HG02623 (cell line): Measurements from ENCODE around the gene DMD.
"Not testable (repeated sequence)": the region's sequence is repeated elsewhere in the genome, so short reads cannot be mapped to it uniquely, and the experiment has no call there.

Experiments used
- ATAC-seq: cut with Tn5 transposase; IDR thresholded peaks from one replicate; pipeline ENCODE4 v1.9.1; 2021; ENCODE audit warnings: moderate library complexity; ENCODE audit not compliant: unreplicated experiment

The DMD gene

DNA sequence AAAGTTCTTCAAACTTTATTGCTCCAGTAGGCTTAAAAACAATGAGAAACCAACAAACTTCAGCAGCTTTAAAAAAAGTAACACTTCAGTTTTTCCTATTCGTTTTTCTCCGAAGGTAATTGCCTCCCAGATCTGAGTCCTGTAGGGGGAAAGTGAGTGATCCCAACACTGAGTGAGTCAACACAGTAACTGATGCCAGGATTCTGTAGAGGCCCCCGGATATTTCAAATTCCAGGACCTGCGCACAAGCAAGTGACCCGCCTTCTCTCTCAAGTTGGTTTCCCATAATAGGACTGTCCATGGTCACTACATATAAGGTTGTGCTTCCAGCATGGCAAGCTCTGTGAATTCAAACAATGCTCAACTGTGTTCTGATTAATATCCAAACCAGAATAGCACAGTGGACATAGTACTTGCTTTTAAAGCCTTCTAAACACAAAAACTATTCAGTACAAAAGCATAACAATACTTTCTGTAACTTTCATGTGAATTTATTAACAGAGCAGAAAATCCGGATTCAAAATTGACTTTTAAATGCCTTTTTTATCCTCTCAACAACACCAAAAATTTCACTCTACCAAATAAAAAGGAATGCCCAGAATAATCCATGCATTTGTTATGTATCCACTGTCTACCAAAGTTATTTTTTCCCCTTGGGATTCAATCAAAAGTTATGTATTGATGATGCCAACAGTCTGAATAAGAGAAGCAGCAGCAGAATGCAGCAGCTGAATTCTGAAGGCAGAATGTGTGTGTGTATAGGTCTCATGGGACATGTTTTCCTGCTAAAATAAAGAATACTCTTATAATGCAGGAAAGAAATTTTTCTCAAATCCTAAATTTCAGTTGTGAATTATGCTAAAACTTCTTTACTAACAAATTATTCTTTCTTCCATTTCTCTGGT is at the start of gene DMD:
Gene DMD (minus strand): TSS at position 194 of the 905 bp plus-strand sequence. CDS start 237 bp downstream, outside the sequence.
- no peak for ATAC-seq

DNA sequence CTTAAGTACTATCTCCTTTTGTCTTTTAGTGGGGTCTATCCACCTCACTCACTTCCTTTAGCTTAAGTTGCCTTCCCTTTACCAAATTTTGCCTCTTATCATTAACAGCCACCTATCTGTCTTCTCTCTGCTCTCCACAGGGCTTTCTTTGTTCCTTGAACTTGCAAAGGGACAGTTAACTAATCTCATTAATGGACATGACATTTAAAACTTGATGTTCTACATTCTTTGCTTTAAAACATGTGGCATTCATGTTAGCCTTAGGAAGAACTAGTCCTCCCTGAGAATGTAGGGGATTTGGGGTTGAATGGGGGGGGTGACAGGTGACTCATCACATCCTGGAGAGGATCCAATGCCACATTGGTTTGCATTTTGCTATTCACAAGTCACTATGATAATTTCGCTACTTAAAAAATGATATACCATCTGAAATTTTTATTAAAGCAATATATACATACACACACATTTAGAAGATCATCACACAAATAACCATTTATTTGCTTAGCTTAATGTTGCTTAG is 41.0 kb upstream of the DMD start:
- no peak for ATAC-seq

DNA sequence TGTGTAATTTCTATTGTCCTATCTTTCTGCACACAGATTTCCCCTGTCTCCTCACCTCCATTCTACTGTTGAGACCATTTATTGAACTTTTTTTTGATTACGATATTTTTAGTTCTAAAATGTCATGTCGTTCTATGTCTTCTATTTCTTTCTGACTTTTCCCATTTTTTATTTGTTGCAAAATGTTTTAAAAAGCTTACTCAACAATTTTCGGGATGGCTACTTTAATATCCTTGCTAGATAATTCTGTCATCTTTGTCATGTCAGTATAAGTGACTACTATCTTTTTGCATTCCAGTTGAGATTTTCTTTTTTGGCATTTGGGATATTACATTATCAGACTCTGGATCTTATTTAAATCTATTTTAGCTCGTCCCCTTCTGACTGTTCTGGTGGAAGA is 7.5 kb upstream of the DMD start:
- no peak for ATAC-seq

DNA sequence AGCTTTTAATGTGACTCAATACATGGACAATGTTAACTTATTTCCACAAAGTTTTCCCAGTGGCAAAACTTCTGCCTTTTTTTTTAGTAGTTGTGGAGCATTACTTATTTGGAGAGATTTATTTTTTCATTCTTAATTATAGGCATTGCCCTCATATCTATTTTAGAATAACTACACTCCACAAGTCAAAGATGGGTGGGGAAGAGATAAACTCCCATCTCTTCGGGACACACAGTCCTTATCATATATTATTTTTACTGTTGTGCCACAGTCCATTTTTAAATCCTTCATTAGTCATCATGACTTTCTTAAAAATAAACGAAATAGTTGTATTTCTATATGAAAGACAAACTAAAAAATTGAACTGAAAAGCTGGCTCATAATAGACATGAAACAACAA is 1.2 kb downstream of the DMD start:
- ATAC-seq, result no peak

DNA sequence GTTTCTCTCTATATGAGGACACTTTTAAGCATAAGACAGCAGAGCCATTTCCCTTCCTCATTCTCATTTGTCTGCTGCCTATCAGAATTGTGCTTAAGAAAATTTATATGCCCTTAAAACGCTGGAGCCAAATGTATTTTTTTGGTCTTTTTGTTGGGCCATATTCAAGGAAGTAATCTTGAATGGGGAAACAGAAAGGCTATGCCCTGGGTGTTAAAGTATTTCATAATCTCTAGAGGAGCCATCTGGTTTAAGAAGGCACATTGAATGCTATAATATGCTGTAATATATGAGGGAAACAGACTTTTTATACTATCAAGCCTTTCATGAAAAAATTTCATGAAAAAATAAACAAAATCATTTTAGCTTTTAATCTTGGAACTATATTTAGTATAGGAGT is 4.3 kb downstream of the DMD start:
- ATAC-seq, result no peak

DNA sequence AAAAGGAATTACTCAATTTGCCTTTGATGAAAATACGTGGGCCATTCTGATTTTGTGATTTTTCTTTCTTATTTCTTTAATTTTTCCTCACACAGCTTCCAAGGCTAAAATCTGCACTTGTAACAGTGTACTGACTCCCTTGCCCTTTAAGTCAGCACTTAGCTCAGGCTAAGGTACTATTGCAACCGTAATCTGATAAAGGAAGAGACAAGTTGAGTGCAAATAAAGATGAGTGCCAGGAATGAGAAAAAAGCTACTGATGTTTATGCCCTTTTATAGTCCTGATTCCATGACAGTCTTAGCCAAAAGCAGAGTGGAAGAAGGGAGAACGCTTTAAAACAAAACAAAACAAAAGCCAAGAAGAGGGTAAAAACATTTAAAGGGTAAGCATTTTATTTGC is 6.0 kb downstream of the DMD start:
- no peak for ATAC-seq

DNA sequence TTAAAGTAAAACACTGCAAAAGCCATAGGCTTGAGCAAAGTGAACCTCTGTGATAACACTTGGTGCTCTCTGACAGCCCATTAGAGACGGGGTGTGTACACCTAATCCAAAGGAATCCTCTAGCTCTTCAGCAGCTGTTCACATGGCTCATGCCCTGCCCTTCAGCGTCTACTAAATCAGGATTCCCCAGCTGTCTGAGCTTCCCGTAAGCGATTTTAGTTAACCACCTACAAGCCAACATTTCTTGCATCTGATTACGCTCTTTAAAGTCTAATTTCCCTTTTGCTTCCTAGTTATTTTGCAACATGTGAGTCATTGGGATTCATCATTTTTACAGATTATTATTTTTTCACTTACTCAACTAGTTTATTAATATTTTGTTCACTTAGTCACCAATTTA is 6.5 kb downstream of the DMD start:
- no peak for ATAC-seq

DNA sequence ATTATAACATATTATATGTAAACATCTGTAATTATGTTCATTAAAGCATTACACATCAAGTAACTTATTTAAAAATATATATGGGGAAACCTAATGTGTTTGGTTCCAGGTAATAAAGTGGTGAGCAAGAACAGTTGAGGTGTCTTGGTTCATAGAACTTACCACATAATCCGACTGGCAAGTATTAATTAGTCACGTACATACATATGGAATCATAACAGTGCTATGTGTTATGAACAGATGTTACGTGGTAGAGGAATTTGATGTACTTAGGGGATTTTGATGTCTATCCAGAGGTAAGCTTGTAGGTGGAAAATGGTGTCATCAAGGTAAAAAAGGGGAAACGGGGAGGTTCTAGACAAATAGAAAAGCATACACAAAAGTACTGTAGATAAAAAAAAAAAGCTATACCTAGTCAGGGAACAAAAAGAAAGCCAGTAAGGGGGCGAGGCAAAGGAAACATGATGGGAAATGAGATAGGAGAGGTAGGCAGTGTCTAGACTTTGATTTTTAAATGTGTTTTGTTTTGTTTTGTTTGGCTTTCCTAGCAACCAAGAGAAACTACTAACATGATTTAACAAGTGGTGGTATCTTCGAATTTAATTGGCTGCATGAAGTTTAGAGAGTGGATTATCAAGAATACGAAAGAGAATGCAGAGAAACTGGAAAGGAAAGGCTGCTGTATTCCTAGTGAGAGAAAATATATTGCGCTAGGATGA is 12.6 kb downstream of the DMD start:
- no peak for ATAC-seq

DNA sequence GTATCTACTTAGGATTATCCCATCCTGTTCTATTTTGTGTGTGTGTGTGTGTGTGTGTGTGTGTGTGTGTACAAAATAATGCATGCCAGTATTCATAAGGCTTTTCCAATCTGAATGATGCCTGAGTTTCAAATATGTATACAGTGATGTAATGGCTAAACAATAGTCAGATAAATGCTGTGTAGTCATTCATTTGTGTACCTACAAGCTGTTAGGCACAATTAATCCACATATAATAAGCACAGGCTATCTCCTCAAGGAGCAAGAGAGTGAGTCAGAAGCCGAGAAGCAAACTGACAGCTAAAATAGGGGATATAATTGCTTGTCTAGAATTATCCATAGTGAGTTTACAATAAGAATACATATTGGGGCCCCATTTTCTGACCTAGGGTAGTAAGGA is 15.7 kb downstream of the DMD start:
- ATAC-seq, result no peak

DNA sequence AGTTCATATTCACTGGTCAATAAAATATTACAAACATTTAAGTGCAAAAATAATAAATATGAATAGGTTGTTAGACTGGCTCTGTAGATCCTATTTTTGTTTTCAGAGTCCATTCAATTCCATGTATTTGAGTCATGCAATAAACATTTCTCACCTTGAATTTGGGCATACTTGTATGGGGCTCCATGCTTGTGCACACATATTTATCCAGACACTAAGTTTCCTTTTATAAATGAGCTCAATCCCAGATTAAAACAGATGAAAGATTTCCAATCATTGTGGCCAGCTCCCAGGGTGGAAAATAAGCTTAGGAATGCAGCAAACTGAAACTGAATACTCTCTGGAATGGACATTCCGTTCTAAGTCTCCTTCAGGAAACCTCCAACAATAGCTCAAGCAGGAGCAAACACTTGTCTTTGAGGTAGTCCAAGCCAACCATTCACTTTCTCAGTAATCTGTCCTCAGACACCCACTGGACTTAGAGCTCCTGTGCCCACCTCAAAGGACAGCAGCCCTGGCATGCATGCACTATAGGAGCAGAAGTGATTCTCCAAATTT is 16.4 kb downstream of the DMD start:
- no peak for ATAC-seq

DNA sequence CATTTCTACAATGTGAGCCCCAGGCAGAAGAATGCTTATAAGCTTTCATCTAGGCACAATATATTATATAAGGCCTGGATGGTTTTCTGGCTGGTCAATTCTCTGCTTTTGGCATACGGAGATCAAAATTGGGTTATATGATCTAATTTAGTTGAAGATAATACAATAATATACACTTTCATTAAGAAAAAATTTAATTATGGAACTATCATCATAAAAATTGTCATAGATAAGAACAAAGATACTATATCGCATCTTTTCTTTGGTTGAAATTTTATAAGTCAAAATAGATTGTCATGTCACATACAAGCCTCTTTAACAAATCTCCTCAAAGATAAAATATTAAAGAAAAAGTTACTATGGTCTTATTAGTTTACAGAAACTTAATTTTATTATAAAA is 17.1 kb downstream of the DMD start:
- no peak for ATAC-seq

DNA sequence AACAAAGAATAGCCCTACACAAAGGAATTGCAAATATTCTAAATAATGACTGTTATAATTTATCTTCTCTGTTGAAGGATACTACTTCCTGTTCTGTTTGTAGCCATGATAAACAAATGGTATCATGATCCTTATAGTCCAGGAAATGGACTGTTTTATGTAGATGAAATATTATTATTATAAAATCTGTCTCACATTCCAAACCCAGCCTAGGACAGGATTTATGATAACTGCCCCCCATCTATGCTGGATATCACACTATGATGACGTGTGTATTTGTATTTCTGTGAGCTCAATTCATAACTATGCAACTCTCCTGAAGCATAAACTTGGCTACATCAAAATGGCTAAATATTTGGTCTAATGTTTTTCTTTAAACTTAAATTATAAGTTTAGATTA is 21.3 kb downstream of the DMD start:
- ATAC-seq, result no peak

DNA sequence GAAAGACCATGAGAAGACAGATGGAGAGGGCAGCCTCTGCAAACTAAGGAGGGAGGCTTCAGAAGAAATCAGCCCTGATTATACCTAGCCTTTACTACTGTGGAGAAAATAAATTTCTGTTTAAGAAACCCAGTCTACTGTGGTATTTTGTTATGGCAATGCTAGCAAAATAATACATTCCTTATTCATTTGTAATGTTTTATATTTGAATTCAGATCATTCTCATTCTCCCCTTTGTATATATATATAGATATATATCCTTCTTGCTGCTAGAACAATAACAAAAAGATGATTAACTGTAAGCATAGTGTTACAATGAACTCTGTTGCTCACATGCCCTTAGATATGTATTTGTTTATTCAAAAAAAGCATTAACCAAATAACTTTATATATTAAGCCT is 22.5 kb downstream of the DMD start:
- no peak for ATAC-seq

DNA sequence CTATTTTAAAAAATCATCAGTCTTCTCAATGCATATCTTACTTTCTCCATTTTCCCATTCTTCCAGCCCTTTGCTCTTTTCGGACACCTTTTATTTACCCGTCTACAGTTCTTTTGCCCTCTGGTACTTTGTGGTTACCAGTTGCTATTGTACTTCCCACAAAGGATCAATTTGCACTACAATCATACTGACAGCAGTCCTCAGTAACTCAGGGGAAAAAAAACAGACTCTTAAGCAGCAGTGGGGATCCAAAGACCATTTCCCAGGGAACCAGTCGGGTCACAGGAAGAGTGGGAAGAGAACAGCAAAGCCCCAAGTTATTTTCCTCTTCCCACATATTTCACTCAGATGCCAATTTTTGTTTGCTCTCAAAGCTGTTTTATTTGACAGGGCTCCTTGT is 23.1 kb downstream of the DMD start:
- ATAC-seq, result no peak

DNA sequence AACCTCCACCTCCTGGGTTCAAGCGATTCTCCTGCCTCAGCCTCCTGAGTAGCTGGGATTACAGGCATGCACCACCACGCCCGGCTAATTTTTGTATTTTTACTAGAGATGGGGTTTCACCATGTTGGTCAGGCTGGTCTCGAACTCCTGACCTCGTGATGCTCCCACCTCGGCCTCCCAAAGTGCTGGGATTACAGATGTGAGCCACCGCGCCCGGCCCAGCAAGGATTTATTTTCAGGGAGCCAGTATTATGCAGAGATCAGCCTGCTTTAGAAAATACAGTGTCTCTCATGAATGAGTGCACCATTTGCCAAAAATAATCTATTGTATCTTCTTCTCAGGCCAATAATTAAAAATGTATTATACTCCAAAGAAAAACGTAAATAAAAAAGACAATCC is 26.5 kb downstream of the DMD start:
- ATAC-seq, result not testable (repeated sequence)

DNA sequence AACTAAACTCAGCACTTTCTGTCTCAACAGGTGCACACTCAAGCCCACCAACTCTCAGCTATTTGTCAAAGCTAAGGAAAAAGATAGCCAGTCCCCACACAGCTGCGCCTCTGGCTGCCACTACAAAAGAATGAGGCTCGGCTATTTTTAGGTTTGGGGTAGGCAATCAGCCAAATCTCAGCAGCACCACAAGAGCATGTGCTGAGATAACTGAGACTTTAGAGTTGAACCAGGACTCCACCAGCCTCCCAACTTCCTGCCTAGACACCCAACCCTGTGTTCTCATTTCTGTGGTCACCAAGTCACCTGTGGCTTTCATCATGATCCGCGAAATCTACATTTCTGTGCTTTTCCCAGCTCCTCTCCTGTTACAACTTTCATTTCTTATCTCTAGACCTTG is 28.0 kb downstream of the DMD start:
- no peak for ATAC-seq

DNA sequence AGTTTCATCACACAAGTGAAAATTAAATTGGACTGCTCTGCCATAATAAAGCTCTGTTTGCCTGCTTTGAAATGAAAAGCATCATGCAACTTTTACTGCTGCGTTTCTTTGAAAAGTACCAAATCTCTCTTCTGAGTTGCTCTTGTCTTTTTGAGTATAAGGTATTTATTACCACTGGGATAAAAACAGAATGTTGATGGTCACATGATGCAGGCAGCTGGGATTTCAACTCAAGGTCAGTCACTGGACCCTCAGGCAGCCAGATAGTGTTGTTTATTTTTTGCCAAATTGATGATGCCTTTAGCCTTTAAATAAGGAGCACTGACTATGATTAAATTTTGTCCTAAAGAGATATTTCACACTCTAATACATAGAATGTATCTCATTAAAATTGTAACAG is 32.7 kb downstream of the DMD start:
- ATAC-seq, result no peak

DNA sequence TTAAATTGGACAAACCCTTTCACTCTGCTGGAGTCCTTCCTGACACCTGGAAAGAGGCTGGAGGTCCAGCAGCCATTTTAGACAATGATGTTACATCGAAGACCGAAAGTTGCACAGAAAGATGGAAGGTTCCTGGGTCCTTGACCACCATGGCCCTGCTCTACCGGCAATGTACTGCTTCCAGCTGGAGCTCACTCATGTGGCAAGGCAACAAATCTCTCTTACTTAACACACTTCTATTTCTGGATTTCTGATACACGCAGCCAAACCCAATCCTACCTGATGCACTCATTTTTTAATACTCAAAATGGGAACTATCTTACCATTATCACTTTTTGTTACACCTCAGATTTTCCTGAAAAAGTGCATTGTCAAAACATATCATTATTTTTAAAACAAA is 33.1 kb downstream of the DMD start:
- ATAC-seq, result no peak

DNA sequence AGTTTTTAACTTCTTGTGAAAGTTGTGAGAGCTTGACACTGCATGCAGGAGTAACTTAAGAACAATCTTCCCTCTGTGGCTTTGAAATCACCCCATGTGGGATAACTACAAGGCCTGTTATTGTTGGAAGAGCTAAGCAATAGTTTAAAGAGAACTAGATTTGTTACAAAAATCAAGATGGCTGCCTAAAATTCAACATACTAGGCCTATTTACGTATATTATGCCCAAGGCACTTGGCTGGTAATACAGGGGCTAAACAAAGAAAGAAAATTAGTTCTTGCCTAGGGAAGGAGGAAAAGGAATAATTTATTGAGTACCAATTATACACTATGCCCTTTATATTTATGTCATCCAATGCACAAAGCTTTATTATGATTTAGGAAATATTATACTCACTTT is 36.1 kb downstream of the DMD start:
- no peak for ATAC-seq

DNA sequence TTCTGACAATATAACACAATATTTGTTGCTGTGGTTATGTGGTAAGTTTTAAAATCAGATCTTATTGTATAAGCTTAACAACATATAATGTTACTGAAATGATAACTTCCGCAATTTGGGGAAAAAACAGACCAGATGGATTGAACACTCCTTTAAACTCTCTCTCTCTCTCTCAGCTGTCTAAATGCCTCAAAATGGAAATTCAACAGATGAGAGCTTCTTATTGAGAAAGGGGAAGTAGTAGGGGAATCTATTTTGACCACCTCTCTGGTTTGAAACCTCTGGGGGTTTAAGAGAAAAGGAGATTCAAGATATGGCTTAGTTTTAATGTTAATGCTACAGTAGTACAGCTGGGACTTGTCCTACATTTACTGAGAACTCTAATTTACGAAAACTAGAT is 40.3 kb downstream of the DMD start:
- no peak for ATAC-seq

DNA sequence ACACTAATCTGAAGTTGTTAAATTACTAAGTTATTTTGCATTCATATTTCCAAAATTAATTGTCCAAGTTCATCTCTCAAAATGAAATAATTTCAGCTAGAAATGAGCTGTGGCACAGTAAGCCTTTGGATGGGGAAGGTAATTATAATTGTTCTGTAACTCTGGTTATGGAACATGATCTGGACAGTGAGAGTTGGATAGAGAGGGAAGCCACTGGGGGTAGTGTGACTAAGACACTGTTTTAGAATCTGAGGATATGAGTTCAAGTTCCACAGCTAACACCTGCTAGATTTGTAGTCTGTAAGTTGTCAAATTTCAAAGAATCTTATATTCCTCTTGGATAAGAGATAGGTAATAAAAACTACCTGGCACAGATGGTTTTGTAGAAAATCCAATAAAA is 49.5 kb downstream of the DMD start:
- ATAC-seq, result no peak

DNA sequence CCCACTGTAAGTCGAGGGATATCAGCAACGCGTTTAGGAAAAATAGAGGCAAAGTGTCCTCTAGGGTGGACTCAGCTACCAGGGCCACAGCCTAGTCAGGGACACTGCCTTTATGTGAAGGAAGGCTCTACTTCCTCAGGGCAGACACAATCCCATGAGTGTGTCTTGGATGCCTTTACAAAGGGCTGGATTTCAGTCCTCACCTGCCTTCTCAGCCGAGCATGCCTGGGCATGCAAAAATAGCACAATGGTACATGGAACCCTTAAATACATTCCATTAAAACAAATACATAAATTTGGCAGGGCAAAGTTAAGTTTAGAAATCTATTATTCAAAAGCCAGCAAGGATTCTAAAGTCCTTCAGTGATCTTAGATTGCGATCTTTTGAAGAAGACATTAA is 51.1 kb downstream of the DMD start:
- no peak for ATAC-seq
